ENCODE measurements around the gene ARG1.
"Not testable (repeated sequence)": the region's sequence is repeated elsewhere in the genome, so short reads cannot be mapped to it uniquely, and the experiment has no call there.

The ARG1 gene

GRCh38 chr6:131572686-131573415, at the start of gene ARG1:
ARG1 (plus strand) TSS chr6:131573226; CDS start chr6:131573283, 57 bp downstream.
- TF ChIP-seq, protein P1, sequence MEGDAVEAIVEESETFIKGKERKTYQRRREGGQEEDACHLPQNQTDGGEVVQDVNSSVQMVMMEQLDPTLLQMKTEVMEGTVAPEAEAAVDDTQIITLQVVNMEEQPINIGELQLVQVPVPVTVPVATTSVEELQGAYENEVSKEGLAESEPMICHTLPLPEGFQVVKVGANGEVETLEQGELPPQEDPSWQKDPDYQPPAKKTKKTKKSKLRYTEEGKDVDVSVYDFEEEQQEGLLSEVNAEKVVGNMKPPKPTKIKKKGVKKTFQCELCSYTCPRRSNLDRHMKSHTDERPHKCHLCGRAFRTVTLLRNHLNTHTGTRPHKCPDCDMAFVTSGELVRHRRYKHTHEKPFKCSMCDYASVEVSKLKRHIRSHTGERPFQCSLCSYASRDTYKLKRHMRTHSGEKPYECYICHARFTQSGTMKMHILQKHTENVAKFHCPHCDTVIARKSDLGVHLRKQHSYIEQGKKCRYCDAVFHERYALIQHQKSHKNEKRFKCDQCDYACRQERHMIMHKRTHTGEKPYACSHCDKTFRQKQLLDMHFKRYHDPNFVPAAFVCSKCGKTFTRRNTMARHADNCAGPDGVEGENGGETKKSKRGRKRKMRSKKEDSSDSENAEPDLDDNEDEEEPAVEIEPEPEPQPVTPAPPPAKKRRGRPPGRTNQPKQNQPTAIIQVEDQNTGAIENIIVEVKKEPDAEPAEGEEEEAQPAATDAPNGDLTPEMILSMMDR (IDR thresholded peaks at IDR 0.05; ENCODE audit: low read length, missing control alignments): no peak
- DNase-seq (ENCODE audit: low read depth): no peak
- no peak within 1 kb of the TSS for H3K4me3 ChIP-seq (replicated peaks; ENCODE audit: low read depth, low read length)

DNA sequence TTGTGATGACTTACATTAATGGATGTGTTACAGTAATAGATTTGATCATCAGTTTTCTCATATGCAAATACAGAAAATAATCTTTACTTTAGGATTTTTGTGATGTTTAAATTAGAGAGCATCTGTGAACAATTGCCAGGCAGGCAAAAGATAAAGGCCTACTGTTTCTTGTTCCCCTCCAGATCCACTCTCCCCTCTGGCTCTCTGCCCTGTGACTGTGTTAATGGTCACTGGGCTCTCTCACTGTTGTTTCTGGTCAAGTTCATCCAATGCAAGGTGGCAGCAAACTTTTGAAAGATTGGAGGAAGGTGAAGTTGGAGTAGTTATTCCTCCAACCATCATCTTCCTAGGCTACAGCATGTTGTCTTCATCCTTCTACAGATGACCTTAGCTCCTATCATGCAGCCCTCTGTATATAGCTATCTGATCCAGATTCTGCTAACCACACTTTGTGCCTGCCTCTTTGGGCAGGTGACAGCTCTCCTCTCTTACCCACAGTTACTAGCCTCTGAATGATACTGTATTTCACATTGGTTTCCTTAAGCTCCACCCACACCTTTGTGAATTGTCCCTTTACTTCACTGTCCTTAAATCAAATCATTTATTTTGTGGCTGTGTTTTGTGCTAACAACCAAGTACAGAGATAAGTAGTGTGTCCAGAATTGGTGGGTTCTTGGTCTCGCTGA, 48.9 kb upstream of the ARG1 start:
- H3K4me3 ChIP-seq (replicated peaks; ENCODE audit: low read depth, low read length): no peak overlapping the region
- TF ChIP-seq, protein P1 (IDR thresholded peaks at IDR 0.05; ENCODE audit: low read length, missing control alignments): no peak
- no peak for DNase-seq (ENCODE audit: low read depth)

- DNase-seq (ENCODE audit: low read depth): no peak
- H3K4me3 ChIP-seq (replicated peaks; ENCODE audit: low read depth, low read length): no peak overlapping the region
- TF ChIP-seq, protein P1 (IDR thresholded peaks at IDR 0.05; ENCODE audit: low read length, missing control alignments): no peak
Observed at GRCh38 chr6:131524695-131525336, 48.2 kb upstream of the ARG1 start.

GRCh38 chr6:131530936-131531335, 42.1 kb upstream of the ARG1 start:
- not testable (repeated sequence) for DNase-seq (ENCODE audit: low read depth)

DNA sequence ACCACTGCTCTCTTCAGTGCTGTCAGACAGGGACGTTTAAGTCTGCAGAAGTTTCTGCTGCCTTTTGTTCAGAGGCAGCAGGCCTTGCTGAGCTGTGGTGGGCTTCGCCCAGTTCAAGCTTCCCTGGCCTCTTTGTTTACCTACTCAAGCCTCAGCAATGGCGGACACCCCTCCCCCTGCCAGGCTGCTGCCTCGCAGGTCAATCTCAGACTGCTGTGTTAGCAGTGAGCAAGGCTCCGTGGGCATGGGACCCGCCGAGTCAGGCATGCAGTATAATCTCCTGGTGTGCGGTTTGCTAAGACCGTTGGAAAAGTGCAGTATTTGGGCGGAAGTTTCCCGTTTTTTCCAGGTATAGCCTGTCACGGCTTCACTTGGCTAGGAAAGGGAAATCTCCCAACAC, 41.3 kb upstream of the ARG1 start:
- H3K4me3 ChIP-seq (replicated peaks; ENCODE audit: low read depth, low read length); DNase-seq (ENCODE audit: low read depth): not testable (repeated sequence)

More at GRCh38 chr6:131530936-131531335, 42.1 kb upstream of the ARG1 start:
- not testable (repeated sequence) for H3K4me3 ChIP-seq (replicated peaks; ENCODE audit: low read depth, low read length)

- no peak for DNase-seq (ENCODE audit: low read depth)
- TF ChIP-seq, protein P1 (IDR thresholded peaks at IDR 0.05; ENCODE audit: low read length, missing control alignments): no peak
Observed at GRCh38 chr6:131532580-131533039, 40.4 kb upstream of the ARG1 start.

DNA sequence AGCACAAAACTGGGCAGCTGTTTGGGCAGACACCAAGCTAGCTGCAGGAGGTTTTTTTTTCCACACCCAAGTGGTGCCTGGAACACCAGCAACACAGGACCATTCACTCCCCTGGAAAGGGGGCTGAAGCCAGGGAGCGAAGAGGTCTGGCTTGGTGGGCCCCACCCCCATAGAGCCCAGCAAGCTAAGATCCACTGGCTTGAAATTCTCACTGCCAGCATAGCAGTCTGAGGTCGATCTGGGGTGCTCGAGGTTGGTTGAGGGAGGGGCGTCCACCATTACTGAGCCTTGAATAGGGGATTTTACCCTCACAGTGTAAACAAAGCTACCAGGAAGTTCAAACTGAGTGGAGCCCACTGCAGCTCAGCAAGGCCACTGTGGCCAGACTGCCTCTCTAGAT, 34.4 kb upstream of the ARG1 start:
- not testable (repeated sequence) for DNase-seq (ENCODE audit: low read depth); H3K4me3 ChIP-seq (replicated peaks; ENCODE audit: low read depth, low read length)

More at GRCh38 chr6:131532580-131533039, 40.4 kb upstream of the ARG1 start:
- H3K4me3 ChIP-seq (replicated peaks; ENCODE audit: low read depth, low read length): no peak overlapping the region

GRCh38 chr6:131545317-131545716, 27.7 kb upstream of the ARG1 start:
- H3K4me3 ChIP-seq (replicated peaks; ENCODE audit: low read depth, low read length): no peak overlapping the region
- DNase-seq (ENCODE audit: low read depth): no peak
- TF ChIP-seq, protein P1 (IDR thresholded peaks at IDR 0.05; ENCODE audit: low read length, missing control alignments): no peak

Measured in fibroblast of pulmonary artery (primary cell).